ENCODE measurements around the gene ZSCAN5C. TPM values are rescaled to one million over a fixed set of nuclear protein-coding genes. Genes with fewer than 3 reads are reported as not detected.

ZSCAN5C gene
- total RNA-seq, 1 donor from 2014 or later: not detected

GRCh38 chr19:56176881-56177280, 25.2 kb upstream of the ZSCAN5C start:
- H3K4me3 ChIP-seq: no peak overlapping the region
- H3K36me3 ChIP-seq: no peaks in the 10 kb centered on the region
- no peaks in the 10 kb centered on the region for H3K27me3 ChIP-seq
- TF ChIP-seq POLR2AphosphoS5 (IDR thresholded peaks at IDR 0.05; ENCODE audit: insufficient read depth in 1 of 2, low read depth in 1 of 2): no peak
- TF ChIP-seq POLR2A (IDR thresholded peaks at IDR 0.05): no peak
- no peak for TF ChIP-seq CTCF (IDR thresholded peaks at IDR 0.05)
- H3K9me3 ChIP-seq: no peaks in the 10 kb centered on the region
- no peak overlapping the region for H3K27ac ChIP-seq
- DNase-seq (ENCODE audit: extremely low spot score in 2 of 2): no peak
- H3K4me1 ChIP-seq: no peaks in the 10 kb centered on the region
- intact Hi-C loops (cut with DNase I): no loop called here

- H3K4me1 ChIP-seq: no peaks in the 10 kb centered on the region
- H3K36me3 ChIP-seq: no peaks in the 10 kb centered on the region
- no peak overlapping the region for H3K4me3 ChIP-seq
- no peaks in the 10 kb centered on the region for H3K27me3 ChIP-seq
- TF ChIP-seq POLR2A (IDR thresholded peaks at IDR 0.05) (no peak), CTCF (IDR thresholded peaks at IDR 0.05) (no peak), POLR2AphosphoS5 (IDR thresholded peaks at IDR 0.05; ENCODE audit: insufficient read depth in 1 of 2, low read depth in 1 of 2) (no peak)
- H3K27ac ChIP-seq: no peak overlapping the region
- intact Hi-C loops (cut with DNase I): no loop called here
- DNase-seq (ENCODE audit: extremely low spot score in 2 of 2): no peak
- H3K9me3 ChIP-seq: no peaks in the 10 kb centered on the region
Observed at GRCh38 chr19:56177564-56178243, 24.4 kb upstream of the ZSCAN5C start.

- Histone ChIP-seq H3K27me3 (no peaks in the 10 kb centered on the region), H3K4me3 (no peak overlapping the region), H3K4me1 (no peaks in the 10 kb centered on the region), H3K36me3 (no peaks in the 10 kb centered on the region), H3K27ac (no peak overlapping the region), H3K9me3 (no peaks in the 10 kb centered on the region)
- intact Hi-C loops (cut with DNase I): no loop called here
- DNase-seq (ENCODE audit: extremely low spot score in 2 of 2): no peak
- TF ChIP-seq CTCF (IDR thresholded peaks at IDR 0.05): no peak
- no peak for TF ChIP-seq POLR2A (IDR thresholded peaks at IDR 0.05)
- TF ChIP-seq POLR2AphosphoS5 (IDR thresholded peaks at IDR 0.05; ENCODE audit: insufficient read depth in 1 of 2, low read depth in 1 of 2): no peak
Observed at GRCh38 chr19:56189785-56190184, 12.3 kb upstream of the ZSCAN5C start.

GRCh38 chr19:56191115-56191514, 11.0 kb upstream of the ZSCAN5C start:
- intact Hi-C loops (cut with DNase I): no loop called here
- H3K4me1 ChIP-seq: no peaks in the 10 kb centered on the region
- no peak for DNase-seq (ENCODE audit: extremely low spot score in 2 of 2)
- H3K36me3 ChIP-seq: no peaks in the 10 kb centered on the region
- H3K4me3 ChIP-seq: no peak overlapping the region
- no peaks in the 10 kb centered on the region for H3K9me3 ChIP-seq
- no peak overlapping the region for H3K27ac ChIP-seq
- TF ChIP-seq POLR2A (IDR thresholded peaks at IDR 0.05): no peak
- TF ChIP-seq CTCF (IDR thresholded peaks at IDR 0.05): no peak
- TF ChIP-seq POLR2AphosphoS5 (IDR thresholded peaks at IDR 0.05; ENCODE audit: insufficient read depth in 1 of 2, low read depth in 1 of 2): no peak
- no peaks in the 10 kb centered on the region for H3K27me3 ChIP-seq

GRCh38 chr19:56191711-56192110, 10.4 kb upstream of the ZSCAN5C start:
- H3K9me3 ChIP-seq: no peaks in the 10 kb centered on the region
- H3K27ac ChIP-seq: no peak overlapping the region
- no peak for DNase-seq (ENCODE audit: extremely low spot score in 2 of 2)
- no peaks in the 10 kb centered on the region for H3K27me3 ChIP-seq
- TF ChIP-seq POLR2A (IDR thresholded peaks at IDR 0.05) (no peak), CTCF (IDR thresholded peaks at IDR 0.05) (no peak), POLR2AphosphoS5 (IDR thresholded peaks at IDR 0.05; ENCODE audit: insufficient read depth in 1 of 2, low read depth in 1 of 2) (no peak)
- H3K4me3 ChIP-seq: no peak overlapping the region
- H3K36me3 ChIP-seq: no peaks in the 10 kb centered on the region
- intact Hi-C loops (cut with DNase I): no loop called here
- no peaks in the 10 kb centered on the region for H3K4me1 ChIP-seq

Data from vagina (tissue), 2 donors.